Osteoblast (primary cell): ENCODE measurements around the gene EDIL3. TPM values are rescaled to one million over a fixed set of nuclear protein-coding genes. Genes with fewer than 3 reads are reported as not detected.
A peak's percentile ranks its signal among the peaks of the same experiment; 100 is the strongest.

ENCODE experiments used
- DNase-seq: peaks from one replicate; pipeline ENCODE4 v3.0.0; 2011; ENCODE audit warnings: low spot score, mixed read lengths; ENCODE audit not compliant: insufficient read length; ENCODE audit errors: missing footprints
- H2AFZ ChIP-seq: 2 replicates; pipeline ENCODE4 v1.6.0; 2011; ENCODE audit warnings: mild to moderate bottlenecking, low read length
- H3K27ac ChIP-seq: 2 replicates; pipeline ENCODE4 v1.5.1; 2011; ENCODE audit warnings: mild to moderate bottlenecking, low read depth, low read length, moderate library complexity
- H3K27me3 ChIP-seq: 2 replicates; pipeline ENCODE4 v1.6.0; 2012; ENCODE audit warnings: mild to moderate bottlenecking, control low read depth, inconsistent platforms, low read length, moderate library complexity; ENCODE audit not compliant: insufficient read depth
- H3K36me3 ChIP-seq: 2 replicates; pipeline ENCODE4 v1.5.1; 2011; ENCODE audit warnings: mild to moderate bottlenecking, low read length, control low read depth, moderate library complexity; ENCODE audit not compliant: insufficient read depth
- H3K4me1 ChIP-seq: 2 replicates; pipeline ENCODE4 v1.5.1; 2011; ENCODE audit warnings: mild to moderate bottlenecking, low read length, control low read depth, moderate library complexity; ENCODE audit not compliant: insufficient read depth
- H3K4me2 ChIP-seq: 2 replicates; pipeline ENCODE4 v1.6.0; 2011; ENCODE audit warnings: mild to moderate bottlenecking, low read length; ENCODE audit not compliant: insufficient read depth
- H3K4me3 ChIP-seq: fragments of 200-600 bp; sonication (generic); 3 replicates; pipeline ENCODE4 v1.5.1; 2012; ENCODE audit warnings: mild to moderate bottlenecking, low read length, inconsistent platforms; ENCODE audit not compliant: insufficient read depth
- H3K79me2 ChIP-seq: 2 replicates; pipeline ENCODE4 v1.6.0; 2012; ENCODE audit warnings: mild to moderate bottlenecking, low read length, control low read depth, inconsistent platforms; ENCODE audit not compliant: insufficient read depth
- H3K9me3 ChIP-seq: 2 replicates; pipeline ENCODE4 v1.5.1; 2011; ENCODE audit warnings: low read depth, low read length, control low read depth
- H4K20me1 ChIP-seq: 2 replicates; pipeline ENCODE4 v1.6.0; 2012; ENCODE audit warnings: mild to moderate bottlenecking, low read length, control low read depth; ENCODE audit not compliant: insufficient read depth
- CTCF ChIP-seq: IDR thresholded peaks from 2 replicates; pipeline ENCODE4 v1.5.1; 2011; ENCODE audit warnings: mild to moderate bottlenecking, low read depth, low read length, moderate library complexity; ENCODE audit errors: extremely low read depth
- total RNA-seq: library from RNA; depleted of rRNA; stranded (reverse); fragments of >200 nt; gene quantifications from 2 replicates; pipeline ENCODE4 v1.2.3, GENCODE V29; 2012

The EDIL3 gene
- total RNA-seq, 1 donor = 366 TPM

GRCh38 chr5:84016085-84016484 is 368.6 kb downstream of the EDIL3 start:
- no peaks in the 10 kb centered on the region for H4K20me1 ChIP-seq
- no peak overlapping the region for H3K27ac ChIP-seq
- H3K4me3 ChIP-seq = no peak overlapping the region

DNA sequence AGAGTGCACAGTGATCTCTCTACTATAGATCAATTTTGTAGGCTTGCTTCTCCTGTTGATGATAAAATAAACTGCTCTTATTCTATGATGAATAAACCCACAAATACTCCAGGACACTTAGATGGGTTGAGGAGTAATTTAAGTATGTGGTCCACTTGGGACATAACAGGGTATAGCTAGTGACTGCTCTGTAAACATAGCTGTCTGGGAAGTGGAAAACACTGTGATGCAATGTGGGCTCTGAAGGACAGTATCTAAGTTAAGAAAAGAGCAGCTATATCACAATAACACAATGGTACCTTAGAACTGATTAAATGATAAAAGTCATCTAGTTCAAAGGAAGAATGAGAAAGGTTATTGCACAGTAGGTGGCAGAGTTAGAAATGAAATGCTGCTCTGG is 369.7 kb downstream of the EDIL3 start:
- H3K27ac ChIP-seq = no peak overlapping the region
- no peak for DNase-seq
- no peaks in the 10 kb centered on the region for H3K9me3 ChIP-seq

More at GRCh38 chr5:84016085-84016484, 368.6 kb downstream of the EDIL3 start:
- no peaks in the 10 kb centered on the region for H3K36me3 ChIP-seq
- no peak for DNase-seq
- H3K4me2 ChIP-seq = no peak overlapping the region
- peaks cover 23% of the 10 kb centered on the region for H3K4me1 ChIP-seq
- no peak overlapping the region for H2AFZ ChIP-seq
- no peaks in the 10 kb centered on the region for H3K27me3 ChIP-seq
- peaks cover 2% of the 10 kb centered on the region for H3K79me2 ChIP-seq
- no peak for TF ChIP-seq CTCF
- H3K9me3 ChIP-seq = no peaks in the 10 kb centered on the region

DNA sequence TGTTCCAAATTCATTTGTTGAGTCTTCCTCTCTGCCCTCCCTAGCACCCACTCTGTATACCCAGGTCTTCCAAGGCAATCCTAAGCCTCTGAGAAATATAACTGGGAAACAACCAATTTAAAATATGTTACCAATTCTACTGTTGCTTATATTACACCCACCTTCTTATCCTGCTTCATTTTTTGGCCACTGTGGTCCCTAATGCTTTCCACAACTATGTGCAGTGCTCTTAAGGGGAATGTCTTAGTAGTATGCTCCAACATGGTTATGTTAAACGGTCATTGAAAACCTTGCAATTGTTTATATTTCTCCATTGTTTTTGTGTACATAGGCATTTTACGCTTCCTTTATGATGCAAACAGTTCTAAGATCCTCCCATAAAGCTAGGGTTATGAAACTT is 390.9 kb downstream of the EDIL3 start:
- H3K4me2 ChIP-seq = no peak overlapping the region
- no peak overlapping the region for H2AFZ ChIP-seq
- H3K4me3 ChIP-seq = no peak overlapping the region
- no peaks in the 10 kb centered on the region for H3K36me3 ChIP-seq
- no peaks in the 10 kb centered on the region for H3K9me3 ChIP-seq
- TF ChIP-seq CTCF = no peak
- no peak overlapping the region for H3K27ac ChIP-seq
- H3K27me3 ChIP-seq = no peaks in the 10 kb centered on the region
- peaks cover 2% of the 10 kb centered on the region for H3K4me1 ChIP-seq
- no peak for DNase-seq
- H4K20me1 ChIP-seq = no peaks in the 10 kb centered on the region
- H3K79me2 ChIP-seq = peaks cover 8% of the 10 kb centered on the region

More for the DNA sequence above, 369.7 kb downstream of the EDIL3 start:
- Histone ChIP-seq H3K79me2 (peaks cover 2% of the 10 kb centered on the region), H3K4me1 (peaks cover 23% of the 10 kb centered on the region), H3K27me3 (no peaks in the 10 kb centered on the region), H4K20me1 (no peaks in the 10 kb centered on the region), H3K4me2 (no peak overlapping the region), H3K4me3 (no peak overlapping the region), H2AFZ (no peak overlapping the region), H3K36me3 (no peaks in the 10 kb centered on the region)
- no peak for TF ChIP-seq CTCF

- no peak overlapping the region for H3K4me3 ChIP-seq
- no peak overlapping the region for H2AFZ ChIP-seq
- peak; percentile 50 for DNase-seq
- H3K27me3 ChIP-seq = no peaks in the 10 kb centered on the region
- peaks cover 5% of the 10 kb centered on the region for H3K4me1 ChIP-seq
- H3K36me3 ChIP-seq = no peaks in the 10 kb centered on the region
- H4K20me1 ChIP-seq = no peaks in the 10 kb centered on the region
- no peak for TF ChIP-seq CTCF
- H3K9me3 ChIP-seq = no peaks in the 10 kb centered on the region
- H3K27ac ChIP-seq = no peak overlapping the region
- H3K4me2 ChIP-seq = no peak overlapping the region
- H3K79me2 ChIP-seq = peaks cover 4% of the 10 kb centered on the region
These were observed 393.0 kb downstream of the EDIL3 start for GRCh38 chr5:83991566-83992224.
